Endometrium (tissue), 2 donors: ENCODE results near the gene C1orf115.
"Not testable (repeated sequence)": the region's sequence is repeated elsewhere in the genome, so short reads cannot be mapped to it uniquely, and the experiment has no call there.

Experiments
- FAIRE-seq: peaks from 2 replicates; lab custom pipeline; 2012; peaks lifted over from hg19 to GRCh38; lab: Jason Lieb, UNC
- donor health status: control.
- donor health status: control.

C1orf115 gene

GRCh38 chr1:220690140-220691052 lies at the start of gene C1orf115:
TSS of gene C1orf115 (plus strand) at chr1:220690363. CDS start at chr1:220690403, 40 bp downstream.
- no peak for FAIRE-seq

GRCh38 chr1:220642285-220642684 lies 47.9 kb upstream of the C1orf115 start:
- FAIRE-seq = no peak

GRCh38 chr1:220652995-220653394 lies 37.2 kb upstream of the C1orf115 start:
- FAIRE-seq = no peak

GRCh38 chr1:220655509-220655908 lies 34.7 kb upstream of the C1orf115 start:
- no peak for FAIRE-seq

GRCh38 chr1:220655961-220656740 lies 34.0 kb upstream of the C1orf115 start:
- no peak for FAIRE-seq

- no peak for FAIRE-seq
Observed at GRCh38 chr1:220666349-220666748, 23.8 kb upstream of the C1orf115 start.

- no peak for FAIRE-seq
Observed at GRCh38 chr1:220669005-220669404, 21.2 kb upstream of the C1orf115 start.

- no peak for FAIRE-seq
Observed at GRCh38 chr1:220670365-220670764, 19.8 kb upstream of the C1orf115 start.

- no peak for FAIRE-seq
Observed at GRCh38 chr1:220673921-220674320, 16.2 kb upstream of the C1orf115 start.

- FAIRE-seq = no peak
Observed at GRCh38 chr1:220677251-220677650, 12.9 kb upstream of the C1orf115 start.

- FAIRE-seq = no peak
Observed at GRCh38 chr1:220680085-220680687, 10.0 kb upstream of the C1orf115 start.

- no peak for FAIRE-seq
Observed at GRCh38 chr1:220681220-220681880, 8.8 kb upstream of the C1orf115 start.

- no peak for FAIRE-seq
Observed at GRCh38 chr1:220682901-220683576, 7.1 kb upstream of the C1orf115 start.

- FAIRE-seq = not testable (repeated sequence)
Observed at GRCh38 chr1:220683716-220684115, 6.4 kb upstream of the C1orf115 start.

- no peak for FAIRE-seq
Observed at GRCh38 chr1:220684890-220685289, 5.3 kb upstream of the C1orf115 start.

GRCh38 chr1:220685879-220686278 lies 4.3 kb upstream of the C1orf115 start:
- FAIRE-seq = no peak

- FAIRE-seq = no peak
Observed at GRCh38 chr1:220687809-220688208, 2.4 kb upstream of the C1orf115 start.

GRCh38 chr1:220689666-220690065 lies 497 bp upstream of the C1orf115 start:
- no peak for FAIRE-seq

GRCh38 chr1:220691053-220691684 lies 1.0 kb downstream of the C1orf115 start:
- FAIRE-seq = no peak

- FAIRE-seq = no peak
Observed at GRCh38 chr1:220692436-220693228, 2.5 kb downstream of the C1orf115 start.
